ENCODE results near the gene ROR1. TPM values are rescaled to one million over a fixed set of nuclear protein-coding genes. Genes with fewer than 3 reads are reported as not detected.
"Not testable (repeated sequence)": the region's sequence is repeated elsewhere in the genome, so short reads cannot be mapped to it uniquely, and the experiment has no call there.

Gene ROR1
- total and polyA plus RNA-seq, 9 of the 15 experiments (the other 6 are each of a cell fraction or from before 2014, with no cell fraction given), result 0.02 TPM; not detected in 8

GRCh38 chr1:63826246-63826861 lies 52.5 kb downstream of the ROR1 start:
- in situ Hi-C loops (cut with MboI); H3K27ac ChIP-seq (ENCODE audit: extremely low read depth, low read depth, low read length); intact Hi-C loops (cut with micrococcal nuclease); H3K27me3 ChIP-seq (ENCODE audit: control insufficient read depth in 2 of 2, insufficient read depth in 2 of 2, low read length in 2 of 2); H3K36me3 ChIP-seq (ENCODE audit: control insufficient read depth, insufficient read depth, low read length); H3K4me1 ChIP-seq (replicated peaks in 1 of 2; ENCODE audit: control insufficient read depth in 2 of 2, insufficient read depth in 2 of 2, low read length in 2 of 2); H4K20me1 ChIP-seq (replicated peaks; ENCODE audit: control insufficient read depth, insufficient read depth, low read length); H3K9ac ChIP-seq (ENCODE audit: insufficient read depth in 1 of 2, low read depth in 2 of 2, low read length in 2 of 2); H2AFZ ChIP-seq (ENCODE audit: low read depth, low read length); H3K79me2 ChIP-seq (ENCODE audit: control insufficient read depth, insufficient read depth, low read length); H3K4me3 ChIP-seq; H3K9me1 ChIP-seq (ENCODE audit: control insufficient read depth, insufficient read depth, low read length); DNase-seq (ENCODE audit: extremely low read depth in 1 of 4, low spot score in 3 of 4); POLR2A ChIA-PET; CTCF ChIA-PET (ENCODE audit: low intra/inter-chr PET ratio); ATAC-seq; H3K4me2 ChIP-seq (ENCODE audit: insufficient read depth, low read length); H3K9me3 ChIP-seq (replicated peaks; ENCODE audit: control insufficient read depth, insufficient read depth, low read depth, low read length); BruUV-seq (replicated peaks); FAIRE-seq: not testable (repeated sequence)
- TF ChIP-seq RBM25 (IDR thresholded peaks at IDR 0.05; ENCODE audit: low read depth, low read length, severe bottlenecking) (peak; percentile 15), ZNF146 (CRISPR knock-in tag; IDR thresholded peaks at IDR 0.05; ENCODE audit: unreplicated experiment) (peak; percentile 26)

GRCh38 chr1:63827411-63828321 lies 53.8 kb downstream of the ROR1 start:
- Histone ChIP-seq H3K27ac (ENCODE audit: extremely low read depth, low read depth, low read length) (no peak overlapping the region), H3K4me2 (ENCODE audit: insufficient read depth, low read length) (no peak overlapping the region), H3K4me3 (no peak overlapping the region), H3K4me1 (replicated peaks in 1 of 2; ENCODE audit: control insufficient read depth in 2 of 2, insufficient read depth in 2 of 2, low read length in 2 of 2) (no peaks in the 10 kb centered on the region), H3K79me2 (ENCODE audit: control insufficient read depth, insufficient read depth, low read length) (no peaks in the 10 kb centered on the region), H3K36me3 (ENCODE audit: control insufficient read depth, insufficient read depth, low read length) (no peaks in the 10 kb centered on the region), H4K20me1 (replicated peaks; ENCODE audit: control insufficient read depth, insufficient read depth, low read length) (no peaks in the 10 kb centered on the region), H3K9me3 (replicated peaks; ENCODE audit: control insufficient read depth, insufficient read depth, low read depth, low read length) (no peaks in the 10 kb centered on the region), H2AFZ (ENCODE audit: low read depth, low read length) (no peak overlapping the region), H3K9ac (ENCODE audit: insufficient read depth in 1 of 2, low read depth in 2 of 2, low read length in 2 of 2) (no peak overlapping the region), H3K9me1 (ENCODE audit: control insufficient read depth, insufficient read depth, low read length) (no peaks in the 10 kb centered on the region), H3K27me3 (ENCODE audit: control insufficient read depth in 2 of 2, insufficient read depth in 2 of 2, low read length in 2 of 2) (no peaks in the 10 kb centered on the region)
- in situ Hi-C loops (cut with MboI) (no loop called here), intact Hi-C loops (cut with micrococcal nuclease) (no loop called here)
- ChIA-PET CTCF (ENCODE audit: low intra/inter-chr PET ratio) (no interaction called here), POLR2A (interaction anchor here (0.8 kb wide), 1 partner anchor 687 kb away, joined by 3 read pairs; no protein-coding TSS in a partner anchor)
- DNase-seq (ENCODE audit: extremely low read depth in 1 of 4, low spot score in 3 of 4) (no peak), FAIRE-seq (no peak), ATAC-seq (no peak)
- BruUV-seq (replicated peaks), result no TSS peak
- WGBS (ENCODE audit: insufficient coverage, low coverage, missing lambda C conversion rate), result 0% methylated on average over 5 of the region's 5 CpGs
- TF ChIP-seq TFAP4 (CRISPR knock-in tag; IDR thresholded peaks at IDR 0.05; ENCODE audit: borderline replicate concordance), result no peak
- no peak for TF ChIP-seq ZNF12 (CRISPR knock-in tag; IDR thresholded peaks at IDR 0.05)
- no peak for TF ChIP-seq THRA (IDR thresholded peaks at IDR 0.05)
